ENCODE data around the gene HDAC2. TPM values are rescaled to one million over a fixed set of nuclear protein-coding genes. Genes with fewer than 3 reads are reported as not detected.
A peak's percentile ranks its signal among the peaks of the same experiment; 100 is the strongest.

Gene HDAC2
- polyA plus RNA-seq, 1 donor from 2014 or later, result 307 TPM

- TF ChIP-seq MXI1 (conservative IDR thresholded peaks at IDR 0.05; ENCODE audit: poor library complexity, severe bottlenecking), result no peak
- TF ChIP-seq POLR2AphosphoS5 (IDR thresholded peaks at IDR 0.05), result no peak
- no peak for TF ChIP-seq EP300 (conservative IDR thresholded peaks at IDR 0.05; ENCODE audit: poor library complexity, severe bottlenecking)
These were observed 7.2 kb upstream of the HDAC2 start (continued) for GRCh38 chr6:113978084-113978675.

GRCh38 chr6:113976806-113977205 is 5.9 kb upstream of the HDAC2 start:
- no peak overlapping the region for H3K9ac ChIP-seq (ENCODE audit: low read length)
- no peaks in the 10 kb centered on the region for H3K27me3 ChIP-seq (ENCODE audit: insufficient read depth, low read depth, low read length)
- no peaks in the 10 kb centered on the region for H3F3A ChIP-seq (ENCODE audit: insufficient read depth, low read length, poor library complexity, severe bottlenecking)
- H3K79me2 ChIP-seq (replicated peaks; ENCODE audit: insufficient read depth, low read length), result peaks cover 6% of the 10 kb centered on the region
- H3K9me2 ChIP-seq (ENCODE audit: insufficient read depth, low read length), result no peaks in the 10 kb centered on the region
- no peaks in the 10 kb centered on the region for H3K36me3 ChIP-seq (ENCODE audit: insufficient read depth, low read length)
- H3K9me3 ChIP-seq (ENCODE audit: low read length), result no peaks in the 10 kb centered on the region
- no peak overlapping the region for H3K4me3 ChIP-seq (ENCODE audit: low read length)
- H4K20me1 ChIP-seq (ENCODE audit: insufficient read depth), result no peaks in the 10 kb centered on the region
- TF ChIP-seq EP300 (conservative IDR thresholded peaks at IDR 0.05; ENCODE audit: poor library complexity, severe bottlenecking) (no peak), RAD21 (conservative IDR thresholded peaks at IDR 0.05) (no peak), EZH2 (IDR thresholded peaks at IDR 0.05; ENCODE audit: borderline replicate concordance, insufficient read depth, low read length, poor library complexity, severe bottlenecking) (no peak), MXI1 (conservative IDR thresholded peaks at IDR 0.05; ENCODE audit: poor library complexity, severe bottlenecking) (no peak), POLR2AphosphoS5 (IDR thresholded peaks at IDR 0.05) (no peak)
- no peak overlapping the region for H2AFZ ChIP-seq (ENCODE audit: low read depth, low read length)
- H3K4me2 ChIP-seq (ENCODE audit: low read length), result no peak overlapping the region
- H3K27ac ChIP-seq (ENCODE audit: low read length), result no peak overlapping the region

- H4K20me1 ChIP-seq (ENCODE audit: insufficient read depth), result peaks cover 12% of the 10 kb centered on the region
- H3K27ac ChIP-seq (ENCODE audit: low read length), result peak overlapping the region; percentile 98
- no peaks in the 10 kb centered on the region for H3K27me3 ChIP-seq (ENCODE audit: insufficient read depth, low read depth, low read length)
- peak overlapping the region; percentile 74 for H3K4me3 ChIP-seq (ENCODE audit: low read length)
- peak overlapping the region; percentile 95 for H3K9ac ChIP-seq (ENCODE audit: low read length)
- TF ChIP-seq EZH2 (IDR thresholded peaks at IDR 0.05; ENCODE audit: borderline replicate concordance, insufficient read depth, low read length, poor library complexity, severe bottlenecking) (no peak), MXI1 (conservative IDR thresholded peaks at IDR 0.05; ENCODE audit: poor library complexity, severe bottlenecking) (no peak), POLR2AphosphoS5 (IDR thresholded peaks at IDR 0.05) (no peak), EP300 (conservative IDR thresholded peaks at IDR 0.05; ENCODE audit: poor library complexity, severe bottlenecking) (no peak), RAD21 (conservative IDR thresholded peaks at IDR 0.05) (no peak), SMC3 (conservative IDR thresholded peaks at IDR 0.05; ENCODE audit: poor library complexity) (no peak), REST (IDR thresholded peaks at IDR 0.05; ENCODE audit: borderline replicate concordance) (no peak)
- no peaks in the 10 kb centered on the region for H3K36me3 ChIP-seq (ENCODE audit: insufficient read depth, low read length)
- H3K9me3 ChIP-seq (ENCODE audit: low read length), result no peaks in the 10 kb centered on the region
- peak overlapping the region; percentile 65 for H3K4me2 ChIP-seq (ENCODE audit: low read length)
- H3F3A ChIP-seq (ENCODE audit: insufficient read depth, low read length, poor library complexity, severe bottlenecking), result no peaks in the 10 kb centered on the region
- peaks cover 45% of the 10 kb centered on the region for H3K79me2 ChIP-seq (replicated peaks; ENCODE audit: insufficient read depth, low read length)
- no peaks in the 10 kb centered on the region for H3K9me2 ChIP-seq (ENCODE audit: insufficient read depth, low read length)
- H2AFZ ChIP-seq (ENCODE audit: low read depth, low read length), result peak overlapping the region; percentile 86
These were observed 793 bp upstream of the HDAC2 start for GRCh38 chr6:113971741-113972140.
